ENCODE results near the gene EMC9. TPM values are rescaled to one million over a fixed set of nuclear protein-coding genes. Genes with fewer than 3 reads are reported as not detected.

EMC9 gene
- total and polyA plus RNA-seq, 12 donors = 21.6 to 149 (median 43.9) TPM

DNA sequence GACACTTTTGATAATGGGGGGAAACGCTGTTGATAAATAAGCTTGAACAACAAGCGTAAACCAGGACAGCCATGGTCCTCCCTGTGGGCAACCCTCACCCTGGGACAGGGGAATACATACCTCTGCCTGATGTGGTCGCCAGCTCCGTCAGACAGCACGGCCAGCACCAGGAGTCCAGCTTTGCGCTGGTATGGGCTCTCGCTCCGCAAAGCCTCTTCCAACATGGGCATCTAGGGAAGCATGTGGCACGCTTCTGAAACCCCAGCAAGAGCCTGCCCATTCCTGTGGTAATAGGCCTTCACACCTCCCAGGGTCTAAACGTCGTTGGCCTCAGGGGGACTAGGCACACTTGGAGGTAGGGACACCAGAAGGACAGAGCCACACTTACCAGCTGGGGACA is 44.4 kb upstream of the EMC9 start:
- TF ChIP-seq POLR2A (IDR thresholded peaks at IDR 0.05) = no peak
- TF ChIP-seq, protein P1, sequence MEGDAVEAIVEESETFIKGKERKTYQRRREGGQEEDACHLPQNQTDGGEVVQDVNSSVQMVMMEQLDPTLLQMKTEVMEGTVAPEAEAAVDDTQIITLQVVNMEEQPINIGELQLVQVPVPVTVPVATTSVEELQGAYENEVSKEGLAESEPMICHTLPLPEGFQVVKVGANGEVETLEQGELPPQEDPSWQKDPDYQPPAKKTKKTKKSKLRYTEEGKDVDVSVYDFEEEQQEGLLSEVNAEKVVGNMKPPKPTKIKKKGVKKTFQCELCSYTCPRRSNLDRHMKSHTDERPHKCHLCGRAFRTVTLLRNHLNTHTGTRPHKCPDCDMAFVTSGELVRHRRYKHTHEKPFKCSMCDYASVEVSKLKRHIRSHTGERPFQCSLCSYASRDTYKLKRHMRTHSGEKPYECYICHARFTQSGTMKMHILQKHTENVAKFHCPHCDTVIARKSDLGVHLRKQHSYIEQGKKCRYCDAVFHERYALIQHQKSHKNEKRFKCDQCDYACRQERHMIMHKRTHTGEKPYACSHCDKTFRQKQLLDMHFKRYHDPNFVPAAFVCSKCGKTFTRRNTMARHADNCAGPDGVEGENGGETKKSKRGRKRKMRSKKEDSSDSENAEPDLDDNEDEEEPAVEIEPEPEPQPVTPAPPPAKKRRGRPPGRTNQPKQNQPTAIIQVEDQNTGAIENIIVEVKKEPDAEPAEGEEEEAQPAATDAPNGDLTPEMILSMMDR (IDR thresholded peaks at IDR 0.05) = no peak
- Histone ChIP-seq H3K36me3 (replicated peaks in 1 of 2) (peaks cover 0 to 68% of the 10 kb centered on the region in 2 donors), H3K4me1 (replicated peaks in 1 of 2) (peaks cover 9 to 22% of the 10 kb centered on the region in 2 donors), H3K4me3 (no peak overlapping the region), H3K27ac (no peak overlapping the region), H3K27me3 (no peaks in the 10 kb centered on the region), H3K9me3 (replicated peaks in 1 of 3) (no peaks in the 10 kb centered on the region)
- WGBS, 4 donors = 87 to 91% (median 90%) methylated on average over 2 to 11 of the region's 11 CpGs
- intact Hi-C loops (cut with DNase I) = no loop called here
- DNase-seq = no peak

DNA sequence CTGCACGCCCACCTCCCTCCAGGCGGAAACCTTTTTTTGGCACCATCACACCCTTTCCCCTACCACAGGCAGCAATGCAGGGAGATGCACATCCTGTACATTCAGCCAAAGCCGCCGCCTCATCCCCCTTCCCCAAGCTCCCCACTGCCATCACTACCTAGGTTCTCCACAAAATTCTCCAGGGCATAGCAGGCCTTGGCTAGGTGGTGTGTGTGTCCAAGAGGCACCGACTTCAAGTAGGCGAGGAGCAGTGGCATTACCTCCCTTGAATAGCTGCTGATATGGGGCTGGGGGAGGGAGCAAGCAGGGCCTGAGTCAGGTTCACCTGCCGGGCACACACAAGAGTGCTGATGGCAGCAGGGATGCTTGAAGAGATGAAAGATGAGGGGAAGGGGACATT is 43.6 kb upstream of the EMC9 start:
- Histone ChIP-seq H3K36me3 (replicated peaks in 1 of 2) (peaks cover 0 to 70% of the 10 kb centered on the region in 2 donors), H3K4me3 (no peak overlapping the region), H3K27me3 (no peaks in the 10 kb centered on the region), H3K9me3 (replicated peaks in 1 of 3) (no peaks in the 10 kb centered on the region), H3K4me1 (replicated peaks in 1 of 2) (peaks cover 16 to 29% of the 10 kb centered on the region in 2 donors), H3K27ac (no peak overlapping the region)
- 91 to 94% (median 93%) methylated on average over 5 to 7 of the region's 7 CpGs for WGBS, 4 donors
- intact Hi-C loops (cut with DNase I) = no loop called here
- DNase-seq = no peak
- TF ChIP-seq, protein P1 (IDR thresholded peaks at IDR 0.05) = no peak
- no peak for TF ChIP-seq POLR2A (IDR thresholded peaks at IDR 0.05)

DNA sequence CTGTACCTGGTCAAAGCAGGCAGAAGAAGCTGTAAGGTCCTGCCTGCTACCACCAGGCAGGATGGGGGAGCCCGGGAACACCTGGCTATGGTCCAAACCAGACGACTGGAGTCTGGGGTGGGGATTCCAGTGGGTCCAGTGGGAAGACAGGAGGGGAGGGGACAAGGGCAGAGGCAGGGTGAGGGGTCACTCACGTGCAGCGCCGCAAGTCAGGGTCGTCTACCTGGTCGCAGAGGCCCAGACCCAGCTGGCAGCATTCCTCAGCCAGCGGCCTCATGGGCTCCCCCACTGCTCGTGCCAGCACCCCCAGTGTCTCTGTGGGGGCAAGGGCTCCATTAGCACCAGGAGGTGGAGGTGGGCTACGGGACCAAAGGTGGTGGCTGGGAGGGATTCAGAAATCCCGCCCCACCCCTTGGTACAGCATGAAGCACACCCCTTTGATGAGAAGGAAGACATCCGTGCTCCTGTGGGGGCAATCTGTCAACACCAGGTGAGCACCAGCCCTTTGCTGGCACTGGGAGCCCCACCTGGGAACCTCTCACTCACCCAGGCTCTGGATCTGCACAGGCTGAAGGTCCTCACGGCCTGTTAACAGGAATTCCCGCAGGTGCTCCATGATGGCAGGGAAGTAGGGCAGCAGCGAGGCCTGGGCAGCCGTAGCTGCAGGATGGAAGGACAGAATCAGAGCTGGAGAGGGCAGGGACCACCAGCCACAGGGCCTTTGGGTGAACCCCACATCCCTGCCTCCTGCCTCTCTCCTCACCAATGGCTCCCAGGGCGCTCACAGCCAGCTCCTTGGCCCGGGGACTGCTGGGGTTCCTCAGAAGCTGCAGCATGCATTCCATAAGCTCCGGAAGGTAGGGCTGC is 42.9 kb upstream of the EMC9 start:
- H3K36me3 ChIP-seq (replicated peaks in 1 of 2) = peaks cover 0 to 71% of the 10 kb centered on the region in 2 donors
- TF ChIP-seq POLR2A (IDR thresholded peaks at IDR 0.05) = no peak
- TF ChIP-seq, protein P1 (IDR thresholded peaks at IDR 0.05) = no peak
- H3K27me3 ChIP-seq = no peaks in the 10 kb centered on the region
- WGBS, 4 donors = 66 to 90% (median 88%) methylated on average over 3 to 19 of the region's 19 CpGs
- intact Hi-C loops (cut with DNase I) = no loop called here
- H3K9me3 ChIP-seq (replicated peaks in 1 of 3) = no peaks in the 10 kb centered on the region
- no peak for DNase-seq
- H3K4me3 ChIP-seq = no peak overlapping the region
- no peak overlapping the region for H3K27ac ChIP-seq
- peaks cover 23 to 35% of the 10 kb centered on the region in 2 donors for H3K4me1 ChIP-seq (replicated peaks in 1 of 2)

DNA sequence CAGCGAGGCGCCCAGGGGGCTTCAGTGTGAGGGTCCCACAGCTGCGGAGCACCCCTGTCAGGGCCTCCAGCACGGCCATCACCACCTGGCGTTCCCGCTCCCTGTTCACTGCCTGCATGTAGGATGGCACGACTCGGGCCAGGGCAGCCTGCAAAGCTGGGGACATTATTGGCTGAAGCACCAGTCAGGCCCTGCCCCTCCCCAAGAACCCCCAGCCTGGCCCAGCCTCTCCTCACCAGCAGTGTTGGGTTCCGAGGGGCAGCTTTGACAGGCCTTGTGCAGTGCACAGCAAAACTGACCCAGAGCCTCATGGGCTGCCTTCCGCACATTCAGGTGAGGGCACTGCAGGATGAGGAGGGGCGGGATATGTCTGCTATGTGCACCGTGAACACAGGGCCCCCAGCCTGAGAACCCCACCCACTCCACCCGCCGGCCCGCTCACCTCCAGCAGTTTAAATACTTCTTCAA is 41.7 kb upstream of the EMC9 start:
- H3K27me3 ChIP-seq = no peaks in the 10 kb centered on the region
- no peak overlapping the region for H3K27ac ChIP-seq
- no peak for DNase-seq
- 90 to 94% (median 92%) methylated on average over 5 to 15 of the region's 15 CpGs for WGBS, 4 donors
- no peak overlapping the region for H3K4me3 ChIP-seq
- peaks cover 0 to 84% of the 10 kb centered on the region in 2 donors for H3K36me3 ChIP-seq (replicated peaks in 1 of 2)
- H3K9me3 ChIP-seq (replicated peaks in 1 of 3) = no peaks in the 10 kb centered on the region
- peaks cover 19 to 30% of the 10 kb centered on the region in 2 donors for H3K4me1 ChIP-seq (replicated peaks in 1 of 2)
- TF ChIP-seq, protein P1 (IDR thresholded peaks at IDR 0.05) = no peak
- TF ChIP-seq POLR2A (IDR thresholded peaks at IDR 0.05) = no peak
- intact Hi-C loops (cut with DNase I) = no loop called here

Measured in adrenal gland (tissue), 12 donors.